ENCODE data around the gene CAMK2B.

The CAMK2B gene

GRCh38 chr7:44333911-44334733 lies 8.7 kb upstream of the CAMK2B start:
- no peaks in the 10 kb centered on the region for H3F3A ChIP-seq (ENCODE audit: insufficient read depth, low read length)
- no peaks in the 10 kb centered on the region for H3K36me3 ChIP-seq (replicated peaks; ENCODE audit: insufficient read depth, low read length)
- no peaks in the 10 kb centered on the region for H3K9me3 ChIP-seq (replicated peaks; ENCODE audit: insufficient read depth, low read length)
- H3K9ac ChIP-seq (ENCODE audit: low read length), result no peak overlapping the region
- H2AFZ ChIP-seq (ENCODE audit: low read length), result no peak overlapping the region
- no peaks in the 10 kb centered on the region for H4K20me1 ChIP-seq (ENCODE audit: insufficient read depth, low read length)
- DNase-seq, result no peak
- H3K9me2 ChIP-seq (replicated peaks; ENCODE audit: insufficient read depth, low read length), result no peaks in the 10 kb centered on the region
- no peaks in the 10 kb centered on the region for H3K79me2 ChIP-seq (ENCODE audit: low read length)
- no peak overlapping the region for H3K27ac ChIP-seq (ENCODE audit: low read length)
- H3K4me3 ChIP-seq (ENCODE audit: low read length), result no peak overlapping the region
- TF ChIP-seq EZH2 (optimal IDR thresholded peaks at IDR 0.05; ENCODE audit: low read depth, low read length), result no peak
- TF ChIP-seq CTCF (IDR thresholded peaks at IDR 0.05; ENCODE audit: low read length), result no peak
- TF ChIP-seq EZH2phosphoT487 (IDR thresholded peaks at IDR 0.05; ENCODE audit: low read length), result no peak
- no peak overlapping the region for H3K4me2 ChIP-seq (ENCODE audit: low read depth, low read length)
- H3K4me1 ChIP-seq (ENCODE audit: low read length), result no peaks in the 10 kb centered on the region
- no peaks in the 10 kb centered on the region for H3K27me3 ChIP-seq (replicated peaks; ENCODE audit: insufficient read depth, low read length)

- Histone ChIP-seq H3K9me2 (replicated peaks; ENCODE audit: insufficient read depth, low read length) (no peaks in the 10 kb centered on the region), H3K4me2 (ENCODE audit: low read depth, low read length) (no peak overlapping the region), H3K27me3 (replicated peaks; ENCODE audit: insufficient read depth, low read length) (peaks cover 4% of the 10 kb centered on the region; the same call in 1 of the 2 replicates), H3K9ac (ENCODE audit: low read length) (no peak overlapping the region), H3K79me2 (ENCODE audit: low read length) (no peaks in the 10 kb centered on the region), H4K20me1 (ENCODE audit: insufficient read depth, low read length) (no peaks in the 10 kb centered on the region), H2AFZ (ENCODE audit: low read length) (no peak overlapping the region), H3K4me1 (ENCODE audit: low read length) (no peaks in the 10 kb centered on the region), H3K9me3 (replicated peaks; ENCODE audit: insufficient read depth, low read length) (no peaks in the 10 kb centered on the region), H3K36me3 (replicated peaks; ENCODE audit: insufficient read depth, low read length) (no peaks in the 10 kb centered on the region), H3K27ac (ENCODE audit: low read length) (no peak overlapping the region), H3F3A (ENCODE audit: insufficient read depth, low read length) (no peaks in the 10 kb centered on the region), H3K4me3 (ENCODE audit: low read length) (no peak overlapping the region)
- TF ChIP-seq EZH2phosphoT487 (IDR thresholded peaks at IDR 0.05; ENCODE audit: low read length) (no peak), CTCF (IDR thresholded peaks at IDR 0.05; ENCODE audit: low read length) (no peak), EZH2 (optimal IDR thresholded peaks at IDR 0.05; ENCODE audit: low read depth, low read length) (no peak)
- DNase-seq, result no peak
Measured at GRCh38 chr7:44331682-44332081, 6.3 kb upstream of the CAMK2B start.

- Histone ChIP-seq H2AFZ (ENCODE audit: low read length) (no peak overlapping the region), H3K4me3 (ENCODE audit: low read length) (no peak overlapping the region), H3K9ac (ENCODE audit: low read length) (no peak overlapping the region), H3K4me1 (ENCODE audit: low read length) (no peaks in the 10 kb centered on the region), H3K9me2 (replicated peaks; ENCODE audit: insufficient read depth, low read length) (no peaks in the 10 kb centered on the region), H4K20me1 (ENCODE audit: insufficient read depth, low read length) (no peaks in the 10 kb centered on the region), H3K27ac (ENCODE audit: low read length) (no peak overlapping the region), H3K27me3 (replicated peaks; ENCODE audit: insufficient read depth, low read length) (peaks cover 13% of the 10 kb centered on the region), H3K36me3 (replicated peaks; ENCODE audit: insufficient read depth, low read length) (no peaks in the 10 kb centered on the region), H3F3A (ENCODE audit: insufficient read depth, low read length) (no peaks in the 10 kb centered on the region), H3K4me2 (ENCODE audit: low read depth, low read length) (no peak overlapping the region), H3K9me3 (replicated peaks; ENCODE audit: insufficient read depth, low read length) (no peaks in the 10 kb centered on the region), H3K79me2 (ENCODE audit: low read length) (no peaks in the 10 kb centered on the region)
- no peak for TF ChIP-seq CTCF (IDR thresholded peaks at IDR 0.05; ENCODE audit: low read length)
- TF ChIP-seq EZH2phosphoT487 (IDR thresholded peaks at IDR 0.05; ENCODE audit: low read length), result no peak
- no peak for TF ChIP-seq EZH2 (optimal IDR thresholded peaks at IDR 0.05; ENCODE audit: low read depth, low read length)
- no peak for DNase-seq
Measured at GRCh38 chr7:44330331-44330730, 4.9 kb upstream of the CAMK2B start.

Measured in MM.1S (cell line).